ENCODE data around the gene PRR22.

The PRR22 gene

DNA sequence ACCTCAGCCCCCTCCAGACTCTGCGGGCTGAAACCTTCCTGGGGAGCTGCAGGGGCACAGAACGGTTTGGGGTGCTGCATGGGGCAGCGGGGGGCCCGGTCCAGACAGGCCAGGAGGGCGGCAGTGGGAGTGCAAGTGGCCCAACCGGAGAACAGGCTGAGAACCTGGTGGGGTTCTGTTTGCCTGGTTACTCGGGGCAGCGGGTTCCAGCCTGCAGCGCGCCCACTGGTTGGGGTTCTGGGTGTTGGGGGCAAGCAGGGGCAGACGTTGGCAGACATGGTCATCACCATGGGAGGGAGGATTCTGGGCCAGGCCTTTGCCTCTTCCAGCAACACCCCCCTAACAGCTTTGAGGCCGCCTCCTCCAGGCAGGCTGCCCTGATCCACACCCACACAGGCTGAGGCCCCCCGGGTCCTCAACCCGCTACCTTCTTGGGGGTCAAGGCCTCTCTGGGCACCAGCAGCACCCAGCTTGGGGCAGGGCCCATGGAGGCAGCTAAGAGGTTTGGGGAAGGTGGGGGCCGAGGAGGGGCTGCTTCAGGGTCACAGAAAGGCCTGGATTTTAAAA is at the start of gene PRR22:
TSS of gene PRR22 (minus strand) at position 166 of the 567 bp plus-strand sequence. CDS start at position 80, 86 bp downstream.
- no peaks in the 10 kb centered on the region for H3K4me1 ChIP-seq
- no peaks in the 10 kb centered on the region for H3K9me3 ChIP-seq
- in situ Hi-C loops (cut with MboI; ENCODE audit: low sequenced_read_pairs): no loop called here
- H3K36me3 ChIP-seq (replicated peaks): peaks cover 55% of the 10 kb centered on the region
- DNase-seq (ENCODE audit: low spot score in 2 of 2): no peak
- no peaks in the 10 kb centered on the region for H3K27me3 ChIP-seq (ENCODE audit: low read depth)
- H3K4me3 ChIP-seq: no peak within 1 kb of the TSS

DNA sequence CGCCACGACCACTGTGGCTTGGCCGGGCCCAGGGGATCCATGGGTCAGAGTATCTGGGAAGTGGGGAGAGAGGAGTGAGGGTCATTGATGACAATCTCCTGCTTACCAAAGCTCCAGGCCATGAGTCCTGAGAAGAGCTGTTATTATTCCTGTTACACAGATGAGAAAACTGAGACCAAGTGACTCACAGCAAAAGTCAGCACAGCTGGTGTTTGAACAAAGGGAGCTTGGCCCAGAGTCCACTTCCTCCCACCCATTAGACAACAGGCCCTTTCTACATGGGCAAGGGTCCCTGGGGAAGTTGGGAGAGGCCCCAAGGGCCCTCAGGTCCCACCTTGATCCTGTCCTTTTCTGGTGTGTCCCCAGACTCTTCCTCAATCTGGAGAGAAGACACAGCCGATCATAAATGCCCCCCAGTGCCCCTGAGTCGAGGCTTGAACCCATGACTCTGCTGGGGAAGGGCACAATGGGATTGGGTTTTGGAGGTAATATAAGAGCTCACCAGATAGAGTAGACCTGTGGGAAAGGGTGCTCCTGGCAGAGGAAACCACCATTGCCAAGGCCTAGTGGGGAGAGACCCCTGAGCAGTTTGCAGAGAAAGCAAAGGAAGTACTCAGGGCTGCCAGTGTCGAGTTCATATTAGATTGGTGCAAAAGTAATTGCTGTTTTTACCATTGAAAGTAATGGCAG is 48.1 kb upstream of the PRR22 start:
- Histone ChIP-seq H3K27me3 (ENCODE audit: low read depth) (0 out of 2 replicates have a peak, but pooled peaks cover 7% of the 10 kb centered on the region), H3K4me3 (no peak overlapping the region), H3K36me3 (replicated peaks) (no peaks in the 10 kb centered on the region), H3K4me1 (peaks cover 5% of the 10 kb centered on the region), H3K9me3 (no peaks in the 10 kb centered on the region)
- in situ Hi-C loops (cut with MboI; ENCODE audit: low sequenced_read_pairs): no loop called here
- no peak for DNase-seq (ENCODE audit: low spot score in 2 of 2)

DNA sequence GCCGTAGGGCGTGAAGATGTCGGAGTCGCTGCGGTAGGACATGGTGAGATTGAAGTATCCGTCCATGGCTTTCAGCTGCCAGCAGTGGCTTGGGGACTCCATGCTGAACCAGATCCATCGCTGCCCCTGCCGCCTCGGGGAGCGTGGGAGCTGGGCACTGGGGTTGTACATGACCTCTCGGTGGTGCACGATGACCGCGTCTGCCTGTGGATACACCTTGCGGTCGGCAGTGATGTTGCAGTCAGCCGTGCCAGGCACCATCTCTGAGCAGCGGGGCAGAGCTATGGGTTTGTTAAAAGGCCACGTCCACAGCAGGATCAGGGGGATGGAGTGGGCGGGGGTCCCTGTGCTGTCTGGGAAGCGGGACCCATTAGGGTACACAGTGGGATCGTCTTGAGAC is 47.5 kb upstream of the PRR22 start:
- H3K4me3 ChIP-seq: no peak overlapping the region
- in situ Hi-C loops (cut with MboI; ENCODE audit: low sequenced_read_pairs): no loop called here
- no peaks in the 10 kb centered on the region for H3K9me3 ChIP-seq
- 0 out of 2 replicates have a peak, but pooled peaks cover 7% of the 10 kb centered on the region for H3K27me3 ChIP-seq (ENCODE audit: low read depth)
- H3K4me1 ChIP-seq: peaks cover 5% of the 10 kb centered on the region
- DNase-seq (ENCODE audit: low spot score in 2 of 2): no peak
- H3K36me3 ChIP-seq (replicated peaks): no peaks in the 10 kb centered on the region

DNA sequence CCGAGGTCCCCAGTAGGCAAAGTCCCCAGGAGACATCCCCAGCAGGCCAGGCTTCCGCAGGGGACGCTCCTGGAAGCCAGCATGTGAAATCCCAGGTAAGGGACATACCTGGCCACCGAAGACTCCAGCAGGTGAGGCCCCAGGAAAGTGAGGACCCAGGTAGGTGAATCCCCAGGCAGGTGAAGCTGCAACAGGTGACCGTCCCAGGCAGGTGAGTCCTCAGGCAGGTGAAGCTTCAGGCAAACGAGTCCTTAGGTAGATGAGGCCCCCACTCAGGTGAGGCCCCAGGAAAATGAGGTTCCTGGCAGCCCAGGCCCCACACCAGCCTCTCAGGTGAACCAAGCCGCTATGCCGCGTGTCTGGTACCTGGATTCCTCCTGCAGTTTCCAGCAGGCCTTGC is 46.6 kb upstream of the PRR22 start:
- Histone ChIP-seq H3K4me1 (peaks cover 5% of the 10 kb centered on the region), H3K36me3 (replicated peaks) (no peaks in the 10 kb centered on the region), H3K27me3 (ENCODE audit: low read depth) (0 out of 2 replicates have a peak, but pooled peaks cover 7% of the 10 kb centered on the region), H3K9me3 (no peaks in the 10 kb centered on the region), H3K4me3 (no peak overlapping the region)
- in situ Hi-C loops (cut with MboI; ENCODE audit: low sequenced_read_pairs): no loop called here
- DNase-seq (ENCODE audit: low spot score in 2 of 2): no peak

DNA sequence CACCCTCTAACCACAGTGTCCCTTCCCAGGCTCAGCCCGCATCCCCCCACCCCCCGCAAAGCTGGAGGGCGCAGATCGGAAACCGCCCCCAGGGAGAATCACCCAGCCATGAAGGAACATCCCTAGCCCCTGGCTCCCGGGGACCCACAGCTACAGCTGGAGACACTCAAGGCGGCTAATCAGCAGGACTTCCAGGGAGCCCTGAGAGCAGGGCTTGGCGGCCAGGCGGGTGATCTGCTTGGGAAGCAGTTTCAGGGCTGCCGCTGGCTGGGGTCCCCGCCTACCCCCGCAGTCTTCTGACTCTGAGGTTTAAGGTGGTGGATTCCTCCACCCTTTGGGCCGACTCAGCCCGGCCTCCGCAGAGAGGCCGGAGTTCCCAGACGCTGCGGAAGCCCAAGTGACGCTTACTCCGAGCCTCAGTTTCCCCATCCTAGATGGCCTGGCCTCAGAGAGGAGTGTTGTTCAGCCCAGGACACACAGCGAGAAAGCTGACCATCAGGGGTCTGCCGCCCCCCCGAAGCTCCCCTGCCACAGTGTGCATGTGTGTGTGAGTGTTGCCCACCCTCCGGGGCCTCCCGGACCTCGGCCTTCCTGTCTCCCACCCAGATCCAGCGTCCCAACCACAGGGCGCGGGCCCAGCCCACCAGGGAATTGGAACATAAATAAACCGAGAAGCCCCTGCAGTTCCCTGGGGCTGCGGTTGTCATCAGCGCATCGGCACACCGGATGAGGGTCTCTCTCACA is 45.2 kb upstream of the PRR22 start:
- Histone ChIP-seq H3K27me3 (ENCODE audit: low read depth) (0 out of 2 replicates have a peak, but pooled peaks cover 2% of the 10 kb centered on the region), H3K4me1 (peaks cover 5% of the 10 kb centered on the region), H3K4me3 (no peak overlapping the region), H3K9me3 (no peaks in the 10 kb centered on the region), H3K36me3 (replicated peaks) (no peaks in the 10 kb centered on the region)
- in situ Hi-C loops (cut with MboI; ENCODE audit: low sequenced_read_pairs): no loop called here
- no peak for DNase-seq (ENCODE audit: low spot score in 2 of 2)

DNA sequence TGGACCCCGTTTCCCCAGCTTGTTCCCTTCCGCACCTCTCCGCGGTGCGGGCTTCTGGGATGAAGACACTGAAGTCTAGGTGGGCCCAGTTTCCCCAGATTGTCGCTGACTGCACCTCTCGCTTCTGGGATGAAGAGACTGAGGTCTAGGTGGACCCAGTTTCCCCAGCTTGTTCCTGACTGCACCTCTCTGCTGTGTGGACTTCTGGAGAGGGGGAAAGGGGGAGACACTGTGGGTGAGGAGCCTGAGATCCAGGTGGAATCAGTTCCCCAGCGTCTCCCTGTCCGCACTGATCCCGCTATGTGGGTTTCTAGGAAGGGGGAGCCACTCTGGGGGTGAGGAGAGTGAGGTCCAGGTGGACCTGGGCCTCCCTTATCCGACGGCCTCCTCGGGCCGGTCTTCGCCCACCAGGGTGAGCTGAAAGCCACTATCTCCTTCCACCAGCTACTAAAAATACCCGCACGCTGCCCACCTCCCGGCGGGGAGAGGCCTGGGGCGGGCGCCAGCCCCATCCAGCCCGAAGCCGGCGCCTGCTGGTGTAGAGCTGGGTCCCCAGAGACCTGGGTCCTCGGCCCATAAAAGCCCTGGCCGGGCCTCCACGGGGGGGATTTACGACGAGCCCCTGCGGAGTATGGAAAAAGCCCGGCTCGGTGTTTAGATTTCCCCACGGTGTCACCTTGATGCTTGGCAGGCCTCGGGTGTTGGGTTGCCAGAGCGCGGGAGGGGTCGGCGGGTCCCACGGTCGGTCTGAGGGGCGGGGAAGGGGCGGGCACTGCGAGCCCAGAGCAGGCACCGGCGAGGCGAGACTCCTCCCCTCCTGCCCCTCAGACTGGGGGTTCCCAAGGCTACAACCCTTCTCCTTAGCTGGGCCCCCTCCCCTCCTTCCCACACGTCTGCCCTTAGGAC is 44.4 kb upstream of the PRR22 start:
- H3K36me3 ChIP-seq (replicated peaks): no peaks in the 10 kb centered on the region
- no peaks in the 10 kb centered on the region for H3K9me3 ChIP-seq
- DNase-seq (ENCODE audit: low spot score in 2 of 2): peak in 1 of 2 experiments; percentile 34
- H3K27me3 ChIP-seq (ENCODE audit: low read depth): no peaks in the 10 kb centered on the region
- in situ Hi-C loops (cut with MboI; ENCODE audit: low sequenced_read_pairs): no loop called here
- H3K4me1 ChIP-seq: peaks cover 5% of the 10 kb centered on the region
- peak overlapping the region; percentile 21 for H3K4me3 ChIP-seq

DNA sequence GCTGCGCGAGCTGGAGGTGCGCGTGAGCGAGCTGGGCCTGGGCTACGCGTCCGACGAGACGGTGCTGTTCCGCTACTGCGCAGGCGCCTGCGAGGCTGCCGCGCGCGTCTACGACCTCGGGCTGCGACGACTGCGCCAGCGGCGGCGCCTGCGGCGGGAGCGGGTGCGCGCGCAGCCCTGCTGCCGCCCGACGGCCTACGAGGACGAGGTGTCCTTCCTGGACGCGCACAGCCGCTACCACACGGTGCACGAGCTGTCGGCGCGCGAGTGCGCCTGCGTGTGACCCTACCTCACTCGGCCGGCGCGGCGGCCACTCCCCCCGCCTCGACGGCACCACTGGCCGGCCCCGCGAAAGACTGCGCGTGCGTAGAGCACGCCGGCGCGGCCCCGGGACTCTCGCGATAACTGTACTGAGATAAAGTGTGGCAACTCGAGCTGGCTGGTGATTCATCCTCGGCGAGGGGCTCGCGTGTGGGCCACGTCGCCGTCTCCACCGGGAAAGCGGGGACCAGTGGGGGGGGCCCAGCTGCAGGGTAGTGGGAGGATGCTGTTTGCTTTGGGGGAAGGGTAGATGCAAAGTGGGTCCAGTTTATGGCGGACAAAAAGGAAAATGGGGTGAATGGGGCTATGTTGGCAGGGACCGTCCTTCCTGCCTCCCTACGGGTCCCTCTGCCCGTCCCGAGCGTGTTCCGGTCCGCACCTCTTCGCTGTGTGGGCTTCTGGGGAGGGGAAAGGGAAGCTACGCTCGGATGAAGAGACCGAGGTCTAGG is 43.5 kb upstream of the PRR22 start:
- DNase-seq (ENCODE audit: low spot score in 2 of 2): peak; percentile 69 to 92
- no peaks in the 10 kb centered on the region for H3K9me3 ChIP-seq
- H3K4me1 ChIP-seq: peaks cover 5% of the 10 kb centered on the region
- in situ Hi-C loops (cut with MboI; ENCODE audit: low sequenced_read_pairs): no loop called here
- H3K27me3 ChIP-seq (ENCODE audit: low read depth): no peaks in the 10 kb centered on the region
- H3K4me3 ChIP-seq: peak overlapping the region; percentile 21
- no peaks in the 10 kb centered on the region for H3K36me3 ChIP-seq (replicated peaks)

DNA sequence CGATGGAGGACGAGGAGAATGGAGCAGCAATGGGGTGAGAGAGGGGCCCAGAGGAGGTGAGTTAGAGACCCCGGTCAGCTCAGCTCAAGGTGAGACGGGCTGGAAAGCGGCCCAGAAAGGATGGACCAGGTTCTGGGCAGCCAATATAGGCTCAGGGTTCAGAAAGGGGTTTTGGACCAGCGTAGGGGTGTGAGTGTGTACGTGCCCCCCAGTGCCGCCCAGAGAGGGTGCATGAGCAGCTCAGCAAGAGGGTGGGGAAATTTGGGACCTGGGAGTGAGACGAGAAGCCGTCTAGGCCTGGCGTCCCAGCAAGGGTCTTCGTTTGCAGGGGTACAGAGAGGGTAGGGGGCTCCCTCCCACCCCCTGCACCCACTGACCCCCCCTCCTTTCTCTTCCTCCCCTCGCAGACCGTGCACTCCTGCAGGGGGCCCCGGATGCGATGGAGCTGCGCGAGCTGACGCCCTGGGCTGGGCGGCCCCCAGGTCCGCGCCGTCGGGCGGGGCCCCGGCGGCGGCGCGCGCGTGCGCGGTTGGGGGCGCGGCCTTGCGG is 42.9 kb upstream of the PRR22 start:
- H3K4me1 ChIP-seq: peaks cover 5% of the 10 kb centered on the region
- no peaks in the 10 kb centered on the region for H3K27me3 ChIP-seq (ENCODE audit: low read depth)
- DNase-seq (ENCODE audit: low spot score in 2 of 2): no peak
- in situ Hi-C loops (cut with MboI; ENCODE audit: low sequenced_read_pairs): no loop called here
- no peaks in the 10 kb centered on the region for H3K9me3 ChIP-seq
- H3K36me3 ChIP-seq (replicated peaks): no peaks in the 10 kb centered on the region
- H3K4me3 ChIP-seq: peak overlapping the region; percentile 13

DNA sequence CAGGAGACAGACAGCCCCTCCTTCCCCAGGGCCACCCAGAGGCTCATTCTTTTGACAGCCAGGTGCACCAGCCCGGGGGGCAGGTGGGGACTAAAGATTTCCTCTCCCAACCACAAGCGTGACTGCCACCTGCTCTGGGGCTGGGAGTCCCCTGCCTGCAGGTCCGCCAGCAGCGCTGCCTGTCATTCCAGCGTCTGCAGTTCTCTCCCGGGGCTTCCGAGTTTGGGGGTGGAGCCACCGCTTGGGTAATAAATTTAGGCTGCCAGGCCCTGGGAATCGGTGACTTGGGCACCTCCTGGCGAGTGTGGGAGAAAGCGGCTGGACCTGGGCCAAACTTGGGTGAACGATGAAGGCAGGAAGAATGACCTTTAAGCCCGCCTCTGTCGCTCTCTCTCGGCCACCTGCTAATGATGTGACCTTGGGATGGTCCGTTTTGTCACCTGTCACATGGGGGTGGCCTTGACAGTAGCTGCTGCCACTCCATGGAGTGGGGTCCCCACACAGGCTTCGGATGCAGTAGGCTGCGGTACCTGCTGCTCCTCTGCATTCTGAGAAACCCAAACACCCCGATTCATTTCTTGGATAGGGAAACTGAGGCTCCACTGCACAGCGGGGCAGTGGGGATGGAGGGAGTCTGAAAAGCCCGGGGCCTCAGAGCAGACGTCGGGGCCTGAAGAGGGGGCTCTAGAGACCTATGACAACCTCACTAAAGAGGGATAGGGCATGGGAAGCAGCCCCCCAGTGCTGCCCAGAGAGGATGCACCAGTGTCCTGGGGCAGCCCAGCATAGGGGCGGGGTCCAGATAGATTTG is 42.2 kb upstream of the PRR22 start:
- Histone ChIP-seq H3K27me3 (ENCODE audit: low read depth) (no peaks in the 10 kb centered on the region), H3K4me3 (no peak overlapping the region)
- peak; percentile 39 to 90 for DNase-seq (ENCODE audit: low spot score in 2 of 2)

DNA sequence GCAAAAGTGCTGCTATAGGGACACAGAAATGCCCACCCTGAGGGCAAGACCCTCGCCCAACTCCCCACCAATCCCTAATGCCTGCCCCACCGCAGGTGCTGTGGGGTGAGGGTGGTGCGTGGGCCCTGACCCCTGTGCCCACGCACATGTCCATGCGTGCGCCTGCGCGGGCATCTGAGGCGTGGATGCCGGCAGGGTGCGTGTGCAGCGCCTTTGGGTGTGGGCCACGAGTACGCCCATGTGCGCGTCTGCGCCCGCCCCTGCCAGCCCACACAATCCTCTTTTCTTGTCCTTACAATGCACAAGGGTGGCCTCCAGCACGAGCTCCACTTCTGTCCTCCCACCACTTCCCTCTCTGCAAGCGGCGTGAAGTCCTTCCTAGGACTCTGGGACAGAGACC is 40.6 kb upstream of the PRR22 start:
- Histone ChIP-seq H3K4me1 (peaks cover 5% of the 10 kb centered on the region), H3K27me3 (ENCODE audit: low read depth) (no peaks in the 10 kb centered on the region), H3K36me3 (replicated peaks) (no peaks in the 10 kb centered on the region), H3K4me3 (no peak overlapping the region), H3K9me3 (no peaks in the 10 kb centered on the region)
- in situ Hi-C loops (cut with MboI; ENCODE audit: low sequenced_read_pairs): no loop called here
- DNase-seq (ENCODE audit: low spot score in 2 of 2): no peak

More for the DNA sequence above, 42.2 kb upstream of the PRR22 start:
- Histone ChIP-seq H3K36me3 (replicated peaks) (no peaks in the 10 kb centered on the region), H3K9me3 (no peaks in the 10 kb centered on the region), H3K4me1 (peaks cover 5% of the 10 kb centered on the region)
- in situ Hi-C loops (cut with MboI; ENCODE audit: low sequenced_read_pairs): no loop called here

DNA sequence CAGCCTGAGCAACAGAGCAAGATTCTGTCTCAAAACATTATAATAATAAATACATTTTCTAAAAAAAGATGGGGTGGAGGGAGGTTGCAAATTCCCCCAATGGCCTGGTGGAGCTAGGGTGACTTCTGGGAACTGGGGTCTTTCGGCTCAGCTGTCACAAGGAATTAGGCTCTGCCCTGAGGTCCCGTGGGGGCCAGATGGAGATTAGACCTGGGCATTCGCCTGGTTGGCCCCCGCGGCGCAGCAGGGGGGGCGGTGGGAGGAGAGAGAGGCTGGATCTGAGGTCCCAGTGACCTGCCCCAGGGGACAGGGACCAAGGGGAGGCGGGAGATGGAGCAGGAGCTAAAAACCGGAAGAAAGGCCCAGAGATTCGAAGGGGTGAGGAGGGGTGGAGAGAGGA is 40.2 kb upstream of the PRR22 start:
- no peak overlapping the region for H3K4me3 ChIP-seq
- no peaks in the 10 kb centered on the region for H3K27me3 ChIP-seq (ENCODE audit: low read depth)
- no peak for DNase-seq (ENCODE audit: low spot score in 2 of 2)
- H3K9me3 ChIP-seq: no peaks in the 10 kb centered on the region
- in situ Hi-C loops (cut with MboI; ENCODE audit: low sequenced_read_pairs): no loop called here
- H3K4me1 ChIP-seq: peaks cover 5% of the 10 kb centered on the region
- H3K36me3 ChIP-seq (replicated peaks): no peaks in the 10 kb centered on the region

Data from HAP-1 (cell line).